Ascending aorta (tissue), 2 donors: ENCODE measurements around the gene ARSK. TPM values are rescaled to one million over a fixed set of nuclear protein-coding genes. Genes with fewer than 3 reads are reported as not detected.

Source experiments
- DNase-seq, 2 donors: peaks; one replicate each; pipeline ENCODE4 v3.0.0-alpha.2; 2019; ENCODE audit warnings: low spot score in 2 of 2
- H3K27ac ChIP-seq, 2 donors: fragments of 200-600 bp; sonication (generic); one replicate each; pipeline ENCODE4 v1.5.1; 2016 to 2017; ENCODE audit warnings: mild to moderate bottlenecking in 1 of 2
- H3K27me3 ChIP-seq: fragments of 200-600 bp; sonication (generic); one replicate; pipeline ENCODE4 v1.5.1; 2017
- H3K36me3 ChIP-seq, 2 donors: fragments of 200-600 bp; sonication (generic); one replicate each; pipeline ENCODE4 v1.5.1; 2016
- H3K4me1 ChIP-seq, 2 donors: fragments of 200-600 bp; sonication (generic); one replicate each; pipeline ENCODE4 v1.5.1; 2016 to 2017; ENCODE audit warnings: mild to moderate bottlenecking in 1 of 2
- H3K4me3 ChIP-seq, 2 donors: fragments of 200-600 bp; sonication (generic); one replicate each; pipeline ENCODE4 v1.5.1; 2016 to 2017; ENCODE audit warnings: mild to moderate bottlenecking in 1 of 2
- H3K9me3 ChIP-seq, 2 donors: fragments of 200-600 bp; sonication (generic); one replicate each; pipeline ENCODE4 v1.5.1; 2016
- CTCF ChIP-seq, 3 experiments: fragments of 200-600 bp in 2 of 3; fragments of 450-650 bp in 1 of 3; sonication (generic) in 2 of 3; IDR thresholded peaks; one replicate each; pipeline ENCODE4 v1.5.1; 2016 to 2019; ENCODE audit warnings: antibody characterized with exemption in 3 of 3, mild to moderate bottlenecking in 1 of 3, moderate library complexity in 1 of 3
- intact Hi-C: fragments of 100-400 bp; cut with DNase I; formaldehyde crosslinking; loops from one replicate; pipeline ENCODE4 v1.15.1; 2023
- total RNA-seq: library from RNA; depleted of rRNA; stranded (reverse); fragments of >200 nt; gene quantifications from one replicate; pipeline ENCODE4 v1.1.0, GENCODE V29; 2016

The ARSK gene
- total RNA-seq, 1 donor from 2014 or later, result 3.6 TPM

GRCh38 chr5:95605786-95606185 is 50.9 kb downstream of the ARSK start:
- TF ChIP-seq CTCF (IDR thresholded peaks at IDR 0.05), result no peak
- Histone ChIP-seq H3K27ac (no peak overlapping the region), H3K9me3 (no peaks in the 10 kb centered on the region), H3K36me3 (no peaks in the 10 kb centered on the region), H3K4me1 (no peaks in the 10 kb centered on the region), H3K27me3 (no peaks in the 10 kb centered on the region), H3K4me3 (no peak overlapping the region)
- DNase-seq, result no peak
- intact Hi-C loops, result no loop called here

GRCh38 chr5:95606419-95606818 is 51.5 kb downstream of the ARSK start:
- Histone ChIP-seq H3K27me3 (no peaks in the 10 kb centered on the region), H3K4me3 (no peak overlapping the region), H3K36me3 (no peaks in the 10 kb centered on the region), H3K27ac (no peak overlapping the region), H3K4me1 (no peaks in the 10 kb centered on the region), H3K9me3 (no peaks in the 10 kb centered on the region)
- no peak for DNase-seq
- intact Hi-C loops, result no loop called here
- TF ChIP-seq CTCF (IDR thresholded peaks at IDR 0.05), result no peak

- no peak for TF ChIP-seq CTCF (IDR thresholded peaks at IDR 0.05)
- peaks cover 3 to 7% of the 10 kb centered on the region in 2 donors for H3K9me3 ChIP-seq
- H3K4me3 ChIP-seq, result no peak overlapping the region
- intact Hi-C loops, result no loop called here
- no peaks in the 10 kb centered on the region for H3K27me3 ChIP-seq
- DNase-seq, result no peak
- H3K27ac ChIP-seq, result no peak overlapping the region
- H3K36me3 ChIP-seq, result no peaks in the 10 kb centered on the region
- H3K4me1 ChIP-seq, result no peaks in the 10 kb centered on the region
Observed at GRCh38 chr5:95609711-95610110, 54.8 kb downstream of the ARSK start.

GRCh38 chr5:95610546-95610945 is 55.6 kb downstream of the ARSK start:
- no peak for TF ChIP-seq CTCF (IDR thresholded peaks at IDR 0.05)
- Histone ChIP-seq H3K4me3 (no peak overlapping the region), H3K4me1 (no peaks in the 10 kb centered on the region), H3K36me3 (no peaks in the 10 kb centered on the region), H3K27ac (no peak overlapping the region), H3K9me3 (peaks cover 3 to 7% of the 10 kb centered on the region in 2 donors), H3K27me3 (no peaks in the 10 kb centered on the region)
- intact Hi-C loops, result no loop called here
- DNase-seq, result no peak

GRCh38 chr5:95611396-95611795 is 56.5 kb downstream of the ARSK start:
- no peak overlapping the region for H3K27ac ChIP-seq
- peaks cover 3 to 7% of the 10 kb centered on the region in 2 donors for H3K9me3 ChIP-seq
- no peaks in the 10 kb centered on the region for H3K36me3 ChIP-seq
- H3K4me1 ChIP-seq, result no peaks in the 10 kb centered on the region
- no peaks in the 10 kb centered on the region for H3K27me3 ChIP-seq
- no peak for DNase-seq
- intact Hi-C loops, result no loop called here
- no peak for TF ChIP-seq CTCF (IDR thresholded peaks at IDR 0.05)
- no peak overlapping the region for H3K4me3 ChIP-seq

- Histone ChIP-seq H3K9me3 (peaks cover 3 to 7% of the 10 kb centered on the region in 2 donors), H3K4me3 (no peak overlapping the region), H3K36me3 (no peaks in the 10 kb centered on the region), H3K4me1 (no peaks in the 10 kb centered on the region), H3K27ac (no peak overlapping the region), H3K27me3 (no peaks in the 10 kb centered on the region)
- intact Hi-C loops, result no loop called here
- no peak for DNase-seq
- TF ChIP-seq CTCF (IDR thresholded peaks at IDR 0.05), result no peak
Observed at GRCh38 chr5:95613514-95613913, 58.6 kb downstream of the ARSK start.
